ENCODE data around the gene SOHLH1.

Gene SOHLH1

GRCh38 chr9:135699440-135699839, at the start of gene SOHLH1:
TSS of gene SOHLH1 (minus strand) at chr9:135699481. CDS start at chr9:135699467, 14 bp downstream.
- no peak for DNase-seq (ENCODE audit: low read depth)

- no peak for DNase-seq (ENCODE audit: low read depth)
These were observed 49.4 kb upstream of the SOHLH1 start for GRCh38 chr9:135748676-135749075.

GRCh38 chr9:135747311-135747710, 48.0 kb upstream of the SOHLH1 start:
- DNase-seq (ENCODE audit: low read depth) = no peak

GRCh38 chr9:135746565-135746964, 47.3 kb upstream of the SOHLH1 start:
- no peak for DNase-seq (ENCODE audit: low read depth)

- no peak for DNase-seq (ENCODE audit: low read depth)
These were observed 46.5 kb upstream of the SOHLH1 start for GRCh38 chr9:135745686-135746324.

- DNase-seq (ENCODE audit: low read depth) = no peak
These were observed 45.9 kb upstream of the SOHLH1 start for GRCh38 chr9:135745189-135745588.

- no peak for DNase-seq (ENCODE audit: low read depth)
These were observed 45.2 kb upstream of the SOHLH1 start for GRCh38 chr9:135744333-135745070.

- no peak for DNase-seq (ENCODE audit: low read depth)
These were observed 44.5 kb upstream of the SOHLH1 start for GRCh38 chr9:135743546-135744332.

- DNase-seq (ENCODE audit: low read depth) = no peak
These were observed 43.7 kb upstream of the SOHLH1 start for GRCh38 chr9:135743021-135743420.

GRCh38 chr9:135741276-135742219, 42.3 kb upstream of the SOHLH1 start:
- DNase-seq (ENCODE audit: low read depth) = no peak

- no peak for DNase-seq (ENCODE audit: low read depth)
These were observed 40.3 kb upstream of the SOHLH1 start for GRCh38 chr9:135739271-135740220.

GRCh38 chr9:135737840-135738521, 38.7 kb upstream of the SOHLH1 start:
- DNase-seq (ENCODE audit: low read depth) = no peak

GRCh38 chr9:135736979-135737839, 37.9 kb upstream of the SOHLH1 start:
- DNase-seq (ENCODE audit: low read depth) = no peak

- no peak for DNase-seq (ENCODE audit: low read depth)
These were observed 37.1 kb upstream of the SOHLH1 start for GRCh38 chr9:135736272-135736978.

- no peak for DNase-seq (ENCODE audit: low read depth)
These were observed 35.4 kb upstream of the SOHLH1 start for GRCh38 chr9:135734616-135735144.

- no peak for DNase-seq (ENCODE audit: low read depth)
These were observed 33.4 kb upstream of the SOHLH1 start for GRCh38 chr9:135732569-135733257.

GRCh38 chr9:135731454-135731853, 32.2 kb upstream of the SOHLH1 start:
- DNase-seq (ENCODE audit: low read depth) = no peak

Measured in amniotic epithelial cell (primary cell).